HG03378 (cell line): ENCODE results near the gene SPATA9.
"Not testable (repeated sequence)": the region's sequence is repeated elsewhere in the genome, so short reads cannot be mapped to it uniquely, and the experiment has no call there.

Source experiments
- ATAC-seq: cut with Tn5 transposase; IDR thresholded peaks from one replicate; pipeline ENCODE4 v1.9.1; 2021; ENCODE audit warnings: mild to moderate bottlenecking, moderate library complexity; ENCODE audit not compliant: unreplicated experiment

SPATA9 gene

DNA sequence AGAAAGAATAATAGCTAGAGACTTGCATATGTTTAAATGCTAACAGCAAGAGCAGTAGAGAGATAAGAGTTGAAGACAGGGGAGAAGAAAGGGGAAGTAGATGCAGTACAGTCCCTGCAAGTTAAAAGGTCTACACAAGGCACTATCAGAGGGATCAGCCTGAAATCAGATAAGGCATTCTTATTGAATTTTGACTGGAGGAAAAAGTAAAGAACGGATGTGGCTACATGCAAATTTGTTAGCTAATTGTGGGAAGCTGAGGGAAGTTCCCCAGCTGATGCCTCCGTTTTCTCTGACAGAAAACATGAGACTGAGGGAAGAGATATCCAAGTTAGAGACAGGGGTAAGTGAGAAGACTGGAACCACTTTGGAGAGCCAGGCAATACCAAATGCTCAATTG lies 35.4 kb upstream of the SPATA9 start:
- peak; percentile 94 for ATAC-seq

DNA sequence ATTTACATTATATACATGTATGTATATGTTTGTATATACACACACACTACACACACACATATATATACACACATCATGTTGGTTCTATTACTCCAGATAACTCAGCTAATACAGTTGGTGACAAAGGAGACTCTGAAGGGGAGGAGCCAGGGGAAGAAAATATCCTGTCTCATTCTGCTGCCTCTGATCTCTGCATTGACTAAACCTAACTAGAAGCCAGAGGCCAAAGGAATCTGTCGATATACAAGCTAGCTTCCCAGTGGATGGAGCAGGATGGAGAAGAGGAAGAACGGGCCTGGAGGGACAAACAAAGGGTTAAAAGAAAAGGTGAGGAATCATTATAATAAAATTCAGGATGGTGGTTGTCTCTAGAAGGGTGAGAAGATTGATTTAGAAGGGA lies 34.6 kb upstream of the SPATA9 start:
- ATAC-seq = no peak

DNA sequence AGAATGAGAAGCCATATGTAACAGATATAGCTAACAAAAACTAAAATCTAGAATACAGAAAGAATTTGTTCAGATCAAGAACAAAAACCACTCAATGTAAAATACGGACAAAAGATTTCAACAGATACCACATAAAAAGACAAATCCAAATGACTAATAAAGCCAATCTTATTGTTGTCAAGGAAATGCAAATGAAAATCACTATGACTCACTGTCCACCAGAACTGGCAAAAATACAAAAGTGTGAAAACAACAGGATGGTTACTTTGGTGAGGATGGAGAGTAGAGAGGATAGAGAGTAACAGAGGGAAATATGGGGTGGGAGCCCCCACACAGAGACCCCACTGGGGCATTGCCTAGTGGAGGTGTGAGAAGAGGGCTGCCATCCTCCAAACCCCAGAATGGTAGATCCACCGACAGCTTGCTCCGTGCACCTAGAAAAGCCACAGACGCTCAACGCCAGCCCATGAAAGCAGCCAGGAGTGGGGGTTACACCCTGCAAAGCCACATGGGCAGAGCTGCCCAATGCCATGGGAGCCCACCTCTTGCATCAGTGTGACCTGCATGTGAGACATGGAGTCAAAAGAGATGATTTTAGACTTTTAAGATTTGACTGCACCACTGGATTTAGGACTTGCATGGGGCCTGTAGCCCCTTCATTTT lies 33.1 kb upstream of the SPATA9 start:
- ATAC-seq = no peak

DNA sequence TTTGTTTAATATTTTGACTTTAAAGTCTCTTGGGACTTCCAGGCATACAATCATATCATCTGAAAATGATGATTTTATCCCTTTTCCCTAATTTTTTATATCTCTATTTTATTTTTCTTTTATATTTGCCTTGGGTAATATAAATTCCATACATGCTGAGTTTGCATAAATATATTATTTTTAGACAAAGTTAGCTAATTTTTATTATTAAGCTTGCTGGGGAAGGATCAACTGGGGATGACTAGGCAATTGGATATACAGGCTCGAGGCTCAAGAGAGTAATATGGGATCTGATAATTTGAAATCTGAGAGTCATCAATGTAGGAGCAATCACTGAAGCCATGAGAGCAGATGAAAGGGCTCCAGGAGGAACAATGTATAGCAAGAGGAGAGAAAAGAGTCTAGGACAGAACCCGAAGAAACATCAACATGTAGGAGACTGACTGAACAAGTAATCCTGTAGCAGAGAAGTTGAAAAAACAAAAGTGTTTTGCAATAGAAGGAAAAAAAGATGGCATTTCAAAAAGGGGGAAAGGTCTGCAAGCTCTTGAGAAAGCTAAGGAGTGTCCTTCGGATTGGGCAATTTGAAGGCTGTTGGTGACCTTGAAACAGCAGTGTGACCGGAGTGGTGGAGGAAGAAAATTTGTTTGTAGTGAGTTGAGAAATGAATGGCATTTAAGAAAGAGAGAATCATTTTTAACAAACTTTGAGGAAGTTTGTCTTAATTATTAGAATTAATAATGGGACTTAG lies 31.3 kb upstream of the SPATA9 start:
- no peak for ATAC-seq

GRCh38 chr5:95713246-95713645 lies 30.5 kb upstream of the SPATA9 start:
- not testable (repeated sequence) for ATAC-seq

DNA sequence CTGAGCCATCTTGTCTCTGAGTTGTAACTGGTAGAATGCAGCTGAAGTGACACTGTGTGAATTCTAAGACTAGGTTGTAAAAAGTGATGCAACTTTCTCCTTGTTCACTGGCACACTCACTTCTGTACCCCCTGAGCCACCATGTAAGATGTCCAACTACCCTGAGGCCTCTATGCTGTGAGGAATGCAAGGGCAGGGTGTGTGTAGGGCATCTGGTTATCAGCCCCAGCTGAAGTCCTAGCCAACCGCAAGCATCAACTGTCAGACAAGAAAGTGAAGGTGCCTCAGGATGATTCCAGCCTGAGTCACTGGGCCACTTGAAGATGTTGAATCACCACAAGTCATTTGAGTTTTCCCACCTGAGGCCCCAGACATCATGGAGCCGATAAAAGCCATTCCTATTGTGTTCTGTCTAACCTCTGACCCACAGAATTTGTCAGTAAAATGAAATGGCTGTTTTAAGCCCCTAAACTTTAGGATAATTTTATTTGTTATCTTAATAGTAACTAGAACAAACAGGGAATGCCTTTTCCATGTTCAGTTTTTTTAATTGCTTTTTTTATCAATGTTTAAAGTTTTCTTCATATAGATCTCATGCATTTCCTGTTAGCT lies 29.7 kb upstream of the SPATA9 start:
- ATAC-seq = no peak

DNA sequence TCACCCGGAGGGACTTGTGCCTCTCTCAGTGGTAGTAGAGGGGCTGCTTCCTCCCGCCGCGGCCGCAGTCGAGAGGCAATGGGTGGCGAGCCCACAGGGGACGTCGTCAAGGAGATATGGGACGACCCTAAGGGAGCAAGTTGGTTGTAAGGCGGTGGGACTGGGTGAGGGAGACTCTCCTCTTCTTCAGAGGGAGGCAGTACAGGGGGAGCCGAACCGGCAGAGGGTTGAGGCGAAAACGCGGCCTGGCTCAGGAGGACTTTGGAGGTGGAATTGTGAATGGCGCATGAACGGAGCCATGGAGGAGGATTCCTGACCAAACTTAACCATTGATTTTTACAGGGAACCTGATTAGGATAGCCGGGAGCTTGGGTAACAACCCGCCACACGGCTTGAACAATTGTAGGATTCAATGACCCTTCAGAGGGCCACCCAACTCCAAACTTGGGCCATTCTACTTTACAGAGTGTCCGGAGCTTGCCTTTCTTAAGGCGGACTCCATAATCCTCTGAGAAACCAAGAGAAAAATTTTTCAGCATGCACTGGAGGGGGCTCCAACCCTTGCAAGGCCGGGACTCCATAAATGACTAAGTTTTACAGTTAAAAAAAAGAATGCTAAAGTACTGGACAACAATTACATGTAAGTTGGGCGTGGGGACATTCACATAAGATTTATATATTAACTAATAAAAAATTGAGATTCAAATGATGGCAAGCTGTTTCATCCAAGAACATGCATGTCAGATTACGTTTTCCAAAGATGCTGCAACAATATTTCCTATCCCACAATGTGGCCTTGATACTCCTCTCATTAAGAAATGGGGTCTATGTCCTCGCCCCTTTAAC lies 28.9 kb upstream of the SPATA9 start:
- no peak for ATAC-seq

DNA sequence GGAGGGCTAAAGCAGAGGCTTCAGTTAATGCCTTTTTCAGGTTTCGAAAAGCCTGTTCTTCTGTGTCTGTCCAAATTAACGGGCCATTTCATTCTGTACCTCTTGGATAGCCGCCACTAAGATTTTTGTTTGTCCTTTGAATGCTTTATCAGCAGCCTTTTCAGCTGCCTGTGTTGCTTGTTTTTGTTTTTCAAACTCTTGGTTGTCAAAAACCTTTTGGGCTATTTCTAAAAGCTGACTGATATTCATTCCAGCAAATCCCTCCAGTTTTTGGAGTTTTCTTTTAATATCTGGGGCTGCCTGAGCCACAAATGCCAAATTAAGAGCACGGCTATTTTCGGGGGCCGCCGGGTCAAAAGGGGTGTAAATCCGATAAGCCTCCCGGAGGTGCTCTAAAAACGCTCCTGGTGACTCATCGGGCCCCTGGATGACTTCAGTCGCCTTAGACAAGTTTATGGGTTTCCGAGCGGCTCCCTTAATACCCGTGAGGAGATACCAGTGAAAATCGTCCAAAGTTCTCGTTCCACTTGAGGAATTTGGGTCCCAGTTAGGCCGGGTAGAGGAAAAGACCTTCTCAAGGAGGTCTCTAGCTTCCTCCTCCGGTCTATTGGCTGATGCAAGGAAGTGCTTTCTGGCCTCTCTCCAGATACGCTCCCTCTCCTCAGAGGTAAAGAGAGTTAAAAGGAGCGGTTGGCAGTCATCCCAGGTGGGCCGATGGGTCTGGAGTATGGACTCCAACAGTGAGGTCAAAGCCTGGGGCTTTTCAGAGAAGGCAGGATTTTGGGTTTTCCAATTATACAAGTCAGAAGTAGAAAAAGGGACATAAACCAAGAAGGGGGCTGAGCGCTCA lies 28.1 kb upstream of the SPATA9 start:
- not testable (repeated sequence) for ATAC-seq

DNA sequence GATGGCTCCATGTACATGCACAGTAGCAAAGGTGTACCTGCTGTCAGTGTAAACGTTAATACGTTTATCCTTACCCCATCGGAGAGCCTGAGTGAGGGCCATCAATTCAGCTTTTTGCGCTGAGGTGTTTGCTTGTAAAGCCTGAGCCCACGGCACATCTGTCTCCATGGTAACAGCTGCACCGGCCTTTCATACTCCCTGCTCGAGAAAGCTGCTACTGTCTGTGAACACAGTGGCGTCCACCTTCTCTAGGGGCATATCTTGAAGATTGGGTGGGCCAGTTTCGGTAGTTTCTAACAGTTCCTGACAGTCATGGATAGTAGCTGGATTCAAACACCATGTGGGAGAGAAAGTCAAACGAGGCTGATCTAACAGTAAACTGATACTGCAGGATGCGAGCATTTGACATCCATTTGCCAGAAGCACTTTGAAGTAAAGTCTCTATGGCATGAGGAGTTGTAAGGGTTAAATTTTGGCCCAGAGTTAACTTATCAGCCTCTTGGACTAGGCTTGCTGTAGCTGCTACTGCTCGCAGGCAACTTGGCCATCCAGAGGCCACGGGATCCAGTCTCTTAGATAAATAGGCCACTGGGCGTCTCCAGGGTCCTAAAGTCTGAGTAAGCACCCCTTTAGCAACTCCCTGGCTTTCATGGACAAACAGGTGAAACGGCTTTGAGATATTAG lies 27.3 kb upstream of the SPATA9 start:
- no peak for ATAC-seq

DNA sequence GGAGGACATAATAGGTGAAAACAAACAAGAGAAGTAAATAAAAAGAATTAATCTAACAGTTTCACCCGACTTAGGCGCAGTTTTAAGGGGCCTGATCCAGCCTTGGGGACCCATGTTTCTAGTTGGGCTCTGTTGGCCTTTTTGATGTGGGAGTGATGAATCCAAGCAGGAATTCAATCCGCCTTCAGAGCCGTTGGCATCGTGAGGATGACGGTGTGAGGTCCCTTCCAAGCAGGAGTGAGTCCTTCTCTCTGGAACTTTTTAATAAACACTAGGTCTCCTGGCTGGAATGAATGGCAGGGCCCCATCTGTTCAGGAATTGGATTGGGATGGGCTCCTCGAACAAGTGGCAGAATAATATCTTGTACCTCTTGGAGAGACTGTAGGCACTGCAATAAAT lies 26.1 kb upstream of the SPATA9 start:
- ATAC-seq = no peak

- not testable (repeated sequence) for ATAC-seq
These were observed 24.9 kb upstream of the SPATA9 start for GRCh38 chr5:95707534-95708188.

DNA sequence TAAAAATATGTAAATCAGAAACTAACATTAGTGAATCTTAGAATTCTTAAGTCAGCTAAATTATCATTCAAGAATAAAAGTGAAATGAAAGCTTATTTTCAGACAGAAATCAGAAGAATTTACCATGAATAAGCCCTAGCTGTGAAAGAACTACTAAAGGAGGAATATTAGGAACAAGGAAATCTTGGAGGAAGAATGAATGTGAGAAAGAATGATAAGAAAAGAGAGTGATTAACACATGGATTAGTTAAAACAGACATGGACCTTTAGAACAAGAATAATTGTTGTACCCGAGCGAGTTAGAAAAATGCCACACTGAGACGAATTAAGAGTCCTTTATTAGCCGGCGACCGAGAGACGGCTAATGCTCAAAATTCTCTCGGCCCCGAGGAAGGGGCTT lies 24.3 kb upstream of the SPATA9 start:
- no peak for ATAC-seq

DNA sequence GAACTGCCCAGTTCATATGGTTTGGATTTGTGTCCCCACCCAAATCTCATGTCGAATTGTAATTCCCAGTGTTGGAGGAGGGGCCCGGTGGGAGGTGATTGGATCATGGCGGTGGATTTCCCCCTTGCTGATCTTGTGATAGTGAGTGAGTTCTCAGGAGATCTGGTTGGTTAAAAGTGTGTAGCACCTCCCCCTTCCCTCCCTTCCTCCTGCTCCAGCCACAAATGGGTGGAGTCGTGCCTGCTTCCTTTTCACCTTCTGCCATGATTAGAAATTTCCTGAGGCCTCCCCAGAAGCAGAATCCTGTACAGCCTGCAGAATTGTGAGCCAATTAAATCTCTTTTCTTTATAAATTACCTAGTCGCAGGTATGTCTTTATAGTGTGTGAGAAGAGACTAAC lies 23.4 kb upstream of the SPATA9 start:
- not testable (repeated sequence) for ATAC-seq

GRCh38 chr5:95704150-95704549 lies 21.4 kb upstream of the SPATA9 start:
- ATAC-seq = no peak

- ATAC-seq = no peak
These were observed 18.3 kb upstream of the SPATA9 start for GRCh38 chr5:95701074-95701473.

DNA sequence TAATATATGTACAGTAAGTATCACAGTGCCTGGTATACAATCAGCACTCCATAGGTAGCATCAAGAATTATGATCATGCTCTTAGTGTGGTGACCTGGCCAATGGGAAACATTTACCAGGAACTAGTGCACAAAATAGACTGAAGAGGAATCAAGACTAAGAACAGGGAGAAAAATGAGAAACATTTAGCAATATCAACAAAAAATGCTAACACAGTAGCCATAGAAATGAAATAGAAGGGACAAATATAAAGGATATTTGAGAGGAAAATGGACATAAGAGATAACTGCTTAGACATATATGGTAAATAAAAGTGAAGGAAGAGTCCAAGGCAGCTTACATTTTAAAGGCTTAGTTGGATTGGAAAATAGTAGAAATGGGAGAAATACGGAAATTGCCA lies 16.5 kb upstream of the SPATA9 start:
- ATAC-seq = no peak

- no peak for ATAC-seq
These were observed 15.2 kb upstream of the SPATA9 start for GRCh38 chr5:95697781-95698681.

- no peak for ATAC-seq
These were observed 7.5 kb upstream of the SPATA9 start for GRCh38 chr5:95690333-95690732.
